SJSA1 (cell line): Measurements from ENCODE around the gene GLYR1. TPM values are rescaled to one million over a fixed set of nuclear protein-coding genes. Genes with fewer than 3 reads are reported as not detected.

Experiments
- DNase-seq, 2 experiments: peaks; one replicate each; pipeline ENCODE4 v3.0.0-alpha.2; 2015 to 2020; ENCODE audit warnings: low spot score in 2 of 2, low read depth in 1 of 2
- H3K27ac ChIP-seq: fragments of 250-450 bp; sonication (Bioruptor Pico); 2 replicates; pipeline ENCODE4 v1.5.1; 2020; ENCODE audit warnings: mild to moderate bottlenecking, moderate library complexity
- H3K27me3 ChIP-seq: fragments of 250-450 bp; sonication (Bioruptor Pico); replicated peaks from 2 replicates; pipeline ENCODE4 v1.5.1; 2020; ENCODE audit warnings: mild to moderate bottlenecking, moderate library complexity
- H3K36me3 ChIP-seq: fragments of 250-450 bp; sonication (Bioruptor Pico); 2 replicates; pipeline ENCODE4 v1.5.1; 2020; ENCODE audit warnings: mild to moderate bottlenecking
- H3K4me1 ChIP-seq: fragments of 250-450 bp; sonication (Bioruptor Pico); replicated peaks from 2 replicates; pipeline ENCODE4 v1.6.1; 2021; ENCODE audit warnings: mild to moderate bottlenecking
- H3K4me3 ChIP-seq: fragments of 250-450 bp; sonication (Bioruptor Pico); 2 replicates; pipeline ENCODE4 v1.5.1; 2020; ENCODE audit warnings: mild to moderate bottlenecking
- H3K9me3 ChIP-seq: fragments of 250-450 bp; sonication (Bioruptor Pico); replicated peaks from 2 replicates; pipeline ENCODE4 v1.5.1; 2020; ENCODE audit warnings: mild to moderate bottlenecking
- total RNA-seq: library from RNA; depleted of rRNA; stranded (reverse); fragments of >200 nt; shearing (Covaris generic); gene quantifications from 2 replicates; pipeline ENCODE4 v1.2.3, GENCODE V29; 2014; rRNA removed

Gene GLYR1
- total RNA-seq, 1 experiment from 2014 or later, result 49.0 TPM

- Histone ChIP-seq H3K4me1 (no peaks in the 10 kb centered on the region), H3K27me3 (no peaks in the 10 kb centered on the region), H3K9me3 (no peaks in the 10 kb centered on the region), H3K4me3 (no peak overlapping the region), H3K36me3 (peaks cover 89% of the 10 kb centered on the region), H3K27ac (no peak overlapping the region)
- no peak for DNase-seq
These were observed 91.4 kb downstream of the GLYR1 start for GRCh38 chr16:4755687-4756086.

- no peaks in the 10 kb centered on the region for H3K27me3 ChIP-seq
- no peaks in the 10 kb centered on the region for H3K4me1 ChIP-seq
- no peak for DNase-seq
- peaks cover 83% of the 10 kb centered on the region for H3K36me3 ChIP-seq
- no peak overlapping the region for H3K27ac ChIP-seq
- no peak overlapping the region for H3K4me3 ChIP-seq
- H3K9me3 ChIP-seq, result no peaks in the 10 kb centered on the region
These were observed 92.2 kb downstream of the GLYR1 start for GRCh38 chr16:4754865-4755264.

- Histone ChIP-seq H3K27ac (no peak overlapping the region), H3K9me3 (no peaks in the 10 kb centered on the region), H3K27me3 (no peaks in the 10 kb centered on the region), H3K36me3 (peaks cover 77% of the 10 kb centered on the region), H3K4me1 (no peaks in the 10 kb centered on the region), H3K4me3 (no peak overlapping the region)
- DNase-seq, result no peak
These were observed 93.9 kb downstream of the GLYR1 start for GRCh38 chr16:4753227-4753626.

Other genes starting within 250 kb of the GLYR1 start
- 6.1 and 9.6 TPM in 2 replicates for gene UBALD1, start 232.4 kb downstream of the GLYR1 start, total RNA-seq
- gene MGRN1, start 222.5 kb downstream of the GLYR1 start, total RNA-seq, result 9.1 and 15.0 TPM in 2 replicates
- gene NUDT16L1, start 153.7 kb downstream of the GLYR1 start, total RNA-seq, result 63.5 and 83.0 TPM in 2 replicates
- gene ANKS3, start 113.0 kb downstream of the GLYR1 start, total RNA-seq, result 20.9 and 21.9 TPM in 2 replicates
- gene DNAAF8, start 112.8 kb downstream of the GLYR1 start, total RNA-seq, result 0.38 and 1.1 TPM in 2 replicates
- 8.8 and 15.1 TPM in 2 replicates for gene ZNF500, start 80.1 kb downstream of the GLYR1 start, total RNA-seq
- not detected in 2 replicates for gene SEPTIN12, start 58.9 kb downstream of the GLYR1 start, total RNA-seq
- gene SMIM22, start 51.9 kb downstream of the GLYR1 start, total RNA-seq, result not detected in 2 replicates
- gene ROGDI, start 44.7 kb downstream of the GLYR1 start, total RNA-seq, result 9.9 and 15.1 TPM in 2 replicates
- 30.8 and 31.5 TPM in 2 replicates for gene UBN1, start 193 bp upstream of the GLYR1 start, total RNA-seq
- 0.11 TPM in 1 of 2 replicates, not detected in the other for gene PPL, start 89.9 kb upstream of the GLYR1 start, total RNA-seq
- not detected in 2 replicates for gene SEC14L5, start 111.0 kb upstream of the GLYR1 start, total RNA-seq
- 12.1 and 31.5 TPM in 2 replicates for gene NAGPA, start 186.6 kb upstream of the GLYR1 start, total RNA-seq
- not detected in 2 replicates for gene C16orf89, start 218.7 kb upstream of the GLYR1 start, total RNA-seq
- 22.2 and 38.5 TPM in 2 replicates for gene ALG1, start 224.6 kb upstream of the GLYR1 start, total RNA-seq